PC-9 (cell line): Measurements from ENCODE around the gene KRTAP25-1. TPM values are rescaled to one million over a fixed set of nuclear protein-coding genes. Genes with fewer than 3 reads are reported as not detected.

Experiments used
- BruUV-seq: library from RNA; stranded (reverse); fragments of 400-500 nt; replicated peaks from 2 replicates; lab custom pipeline; 2021; lab: Mats Ljungman, UMichigan
- CTCF ChIA-PET: fragments of 300-600 bp; sonication (Branson Sonifier 250); formaldehyde crosslinking; loops from one replicate; lab custom pipeline; 2022; ENCODE audit warnings: antibody characterized with exemption; lab: Charles Lee
- POLR2A ChIA-PET: fragments of 300-600 bp; sonication (Branson Sonifier 250); formaldehyde crosslinking; loops from one replicate; lab custom pipeline; 2022; ENCODE audit warnings: antibody characterized with exemption; ENCODE audit not compliant: unreplicated experiment; lab: Charles Lee
- DNase-seq, 2 experiments: peaks; one replicate each; pipeline versions ENCODE4 v3.0.0 to v3.0.0-alpha.2; 2015 to 2022; ENCODE audit warnings: mixed read lengths in 1 of 2
- H2AFZ ChIP-seq: fragments of 200-600 bp; sonication (generic); 2 replicates; pipeline ENCODE4 v1.8.1; 2017; ENCODE audit warnings: antibody characterized with exemption
- H3F3A ChIP-seq: fragments of 200-600 bp; sonication (generic); 2 replicates; pipeline ENCODE4 v1.8.1; 2017; ENCODE audit warnings: antibody characterized with exemption, mild to moderate bottlenecking, low read depth; ENCODE audit not compliant: insufficient read depth
- H3K27ac ChIP-seq: fragments of 200-600 bp; sonication (generic); 2 replicates; pipeline ENCODE4 v1.6.1; 2016; ENCODE audit warnings: mixed run types
- H3K27me3 ChIP-seq: fragments of 200-600 bp; sonication (generic); 2 replicates; pipeline ENCODE4 v1.6.1; 2016; ENCODE audit warnings: low read depth, mixed run types; ENCODE audit not compliant: insufficient read depth
- H3K36me3 ChIP-seq: fragments of 200-600 bp; sonication (generic); 2 replicates; pipeline ENCODE4 v1.6.1; 2016; ENCODE audit warnings: low read depth, mixed run types
- H3K4me1 ChIP-seq: fragments of 200-600 bp; sonication (generic); replicated peaks from 2 replicates; pipeline ENCODE4 v1.6.1; 2016; ENCODE audit warnings: mixed run types; ENCODE audit not compliant: insufficient read depth
- H3K4me2 ChIP-seq: fragments of 200-600 bp; sonication (generic); 2 replicates; pipeline ENCODE4 v1.6.1; 2017; ENCODE audit warnings: mixed run types
- H3K4me3 ChIP-seq: fragments of 200-600 bp; sonication (generic); 2 replicates; pipeline ENCODE4 v1.6.1; 2016; ENCODE audit warnings: mixed run types
- H3K79me2 ChIP-seq: fragments of 200-600 bp; sonication (generic); 2 replicates; pipeline ENCODE4 v1.6.1; 2017; ENCODE audit warnings: low read depth, mixed run types
- H3K9me2 ChIP-seq: fragments of 200-600 bp; sonication (generic); 2 replicates; pipeline ENCODE4 v1.8.1; 2017; ENCODE audit warnings: mild to moderate bottlenecking; ENCODE audit not compliant: insufficient read depth
- H3K9me3 ChIP-seq: fragments of 200-600 bp; sonication (generic); 2 replicates; pipeline ENCODE4 v1.8.1; 2016; ENCODE audit warnings: low read depth; ENCODE audit not compliant: insufficient read depth
- H4K20me1 ChIP-seq: fragments of 200-600 bp; sonication (generic); 2 replicates; pipeline ENCODE4 v1.8.1; 2017; ENCODE audit not compliant: insufficient read depth
- CTCF ChIP-seq: fragments of 200-600 bp; sonication (generic); conservative IDR thresholded peaks from 2 replicates; pipeline ENCODE4 v1.6.1; 2017; ENCODE audit warnings: mixed run types, antibody characterized with exemption, mild to moderate bottlenecking, moderate library complexity
- EZH2 ChIP-seq: fragments of 200-600 bp; sonication (generic); IDR thresholded peaks from 2 replicates; pipeline ENCODE4 v1.8.0; 2017; ENCODE audit warnings: antibody characterized with exemption, low read depth
- intact Hi-C: fragments of 100-400 bp; cut with micrococcal nuclease; formaldehyde crosslinking; loops from one replicate; pipeline ENCODE4 v1.10.0; 2022; ENCODE audit not compliant: unreplicated experiment
- total RNA-seq: library from RNA; stranded (reverse); gene quantifications from 2 replicates; pipeline ENCODE4 v1.2.3, GENCODE V29; 2021

Gene KRTAP25-1
- total RNA-seq, 1 experiment from 2014 or later: not detected

GRCh38 chr21:30257773-30258172 is 31.5 kb downstream of the KRTAP25-1 start:
- H3K79me2 ChIP-seq: no peaks in the 10 kb centered on the region
- peak; percentile 51 for TF ChIP-seq CTCF
- no peak for TF ChIP-seq EZH2
- no peaks in the 10 kb centered on the region for H3K4me1 ChIP-seq
- no peaks in the 10 kb centered on the region for H3K36me3 ChIP-seq
- ChIA-PET CTCF (interaction anchor here (0.5 to 0.6 kb wide), 2 partner anchors 13 to 59 kb away, joined by 3 read pairs; no protein-coding TSS in a partner anchor), POLR2A (no interaction called here)
- H3K27me3 ChIP-seq: no peaks in the 10 kb centered on the region
- no peaks in the 10 kb centered on the region for H3K9me3 ChIP-seq
- no peak overlapping the region for H3K4me3 ChIP-seq
- intact Hi-C loops: loop anchor here (2.0 to 5.0 kb wide), 2 partner anchors 185 to 215 kb away; no protein-coding TSS in a partner anchor
- DNase-seq: peak in 1 of 2 experiments; percentile 12
- H3K9me2 ChIP-seq: no peaks in the 10 kb centered on the region
- H2AFZ ChIP-seq: no peak overlapping the region
- BruUV-seq: no TSS peak
- H3F3A ChIP-seq: no peaks in the 10 kb centered on the region
- H3K4me2 ChIP-seq: no peak overlapping the region
- no peaks in the 10 kb centered on the region for H4K20me1 ChIP-seq
- H3K27ac ChIP-seq: no peak overlapping the region

- Histone ChIP-seq H3K79me2 (no peaks in the 10 kb centered on the region), H3K27ac (no peak overlapping the region), H3K36me3 (no peaks in the 10 kb centered on the region), H3K9me3 (no peaks in the 10 kb centered on the region), H2AFZ (no peak overlapping the region), H3K27me3 (no peaks in the 10 kb centered on the region), H4K20me1 (no peaks in the 10 kb centered on the region), H3K9me2 (no peaks in the 10 kb centered on the region), H3K4me1 (no peaks in the 10 kb centered on the region), H3K4me3 (no peak overlapping the region), H3K4me2 (no peak overlapping the region), H3F3A (no peaks in the 10 kb centered on the region)
- BruUV-seq: no TSS peak
- ChIA-PET POLR2A (no interaction called here), CTCF (no interaction called here)
- TF ChIP-seq EZH2 (no peak), CTCF (no peak)
- peak in 1 of 2 experiments; percentile 43 for DNase-seq
- intact Hi-C loops: loop anchor here (2.0 to 5.0 kb wide), 2 partner anchors 183 to 214 kb away; no protein-coding TSS in a partner anchor
Measured at GRCh38 chr21:30256100-30256499, 33.2 kb downstream of the KRTAP25-1 start.

- no peak overlapping the region for H2AFZ ChIP-seq
- BruUV-seq: no TSS peak
- no peaks in the 10 kb centered on the region for H3K79me2 ChIP-seq
- intact Hi-C loops: loop anchor here (2.0 to 5.0 kb wide), 2 partner anchors 183 to 213 kb away; no protein-coding TSS in a partner anchor
- DNase-seq: no peak
- H3K4me1 ChIP-seq: no peaks in the 10 kb centered on the region
- no peak overlapping the region for H3K4me3 ChIP-seq
- TF ChIP-seq CTCF: no peak
- no peak for TF ChIP-seq EZH2
- H3K9me3 ChIP-seq: no peaks in the 10 kb centered on the region
- no peaks in the 10 kb centered on the region for H3F3A ChIP-seq
- no peaks in the 10 kb centered on the region for H3K27me3 ChIP-seq
- H3K9me2 ChIP-seq: no peaks in the 10 kb centered on the region
- no peak overlapping the region for H3K27ac ChIP-seq
- no peak overlapping the region for H3K4me2 ChIP-seq
- ChIA-PET CTCF (no interaction called here), POLR2A (no interaction called here)
- no peaks in the 10 kb centered on the region for H3K36me3 ChIP-seq
- H4K20me1 ChIP-seq: no peaks in the 10 kb centered on the region
Measured at GRCh38 chr21:30255679-30256078, 33.6 kb downstream of the KRTAP25-1 start.
